Adrenal gland (tissue), 5 donors: ENCODE measurements around the gene PKP2.

Source experiments
- CTCF ChIP-seq, 6 experiments: fragments of 450-650 bp in 4 of 6; fragments of 200-600 bp in 2 of 6; sonication (generic) in 1 of 6; IDR thresholded peaks; 1 replicate in 5 of 6; 2 replicates in 1 of 6; pipeline versions ENCODE4 v1.5.1 to v1.8.0; 2016 to 2021; ENCODE audit warnings: antibody characterized with exemption in 6 of 6, mild to moderate bottlenecking in 2 of 6, moderate library complexity in 1 of 6
- POLR2A ChIP-seq, 2 donors: fragments of 450-650 bp; IDR thresholded peaks; one replicate each; pipeline ENCODE4 v1.6.1; 2017; ENCODE audit warnings: antibody characterized with exemption in 2 of 2, mild to moderate bottlenecking in 2 of 2, moderate library complexity in 1 of 2
- donor health status: DM: no; HTN: no; CAD: no.

DNA sequence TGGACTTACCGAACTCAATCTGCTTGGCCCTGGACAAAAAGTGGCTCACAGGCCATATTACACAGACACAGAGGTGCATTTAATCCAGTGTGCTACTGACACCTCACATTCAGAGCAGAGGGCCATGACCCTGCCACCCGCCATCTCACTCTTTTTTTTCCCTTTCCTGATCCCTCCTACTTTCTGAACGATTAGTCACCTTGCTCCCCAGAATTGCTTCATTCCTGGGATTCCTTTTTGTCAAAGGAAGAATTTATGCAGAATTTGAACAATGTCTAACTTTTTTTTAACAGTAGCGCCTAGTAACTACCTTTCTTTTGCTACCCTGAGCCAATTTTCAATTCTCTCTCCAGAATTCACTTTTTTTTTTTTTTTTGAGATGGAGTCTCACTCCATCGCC, 4.6 kb downstream of the PKP2 start:
- TF ChIP-seq CTCF (IDR thresholded peaks at IDR 0.05): no peak
- TF ChIP-seq POLR2A (IDR thresholded peaks at IDR 0.05): no peak
